RWPE2 (cell line): ENCODE results near the gene RFC2.

Experiments
- ATAC-seq: fragments of 200-7000 bp; cut with Tn5 transposase; 3 replicates; pipeline ENCODE4 v1.9.1; 2021; ENCODE audit warnings: low read depth
- DNase-seq: peaks from one replicate; pipeline ENCODE4 v3.0.0-alpha.2; 2020; ENCODE audit warnings: low spot score
- H3K27ac ChIP-seq: fragments of 450-650 bp; 2 replicates; pipeline ENCODE4 v1.5.1; 2017; ENCODE audit warnings: mild to moderate bottlenecking; ENCODE audit not compliant: poor library complexity, severe bottlenecking
- H3K27me3 ChIP-seq: fragments of 250-450 bp; sonication (Bioruptor Pico); 2 replicates; pipeline ENCODE4 v1.5.1; 2021; ENCODE audit warnings: mild to moderate bottlenecking, moderate library complexity; ENCODE audit not compliant: insufficient read depth, poor library complexity, severe bottlenecking
- H3K36me3 ChIP-seq: fragments of 250-450 bp; sonication (Bioruptor Pico); 2 replicates; pipeline ENCODE4 v1.5.1; 2020; ENCODE audit warnings: low read depth, mild to moderate bottlenecking, moderate library complexity
- H3K4me1 ChIP-seq: fragments of 250-450 bp; sonication (Bioruptor Pico); 2 replicates; pipeline ENCODE4 v1.5.1; 2021; ENCODE audit warnings: mild to moderate bottlenecking, moderate library complexity; ENCODE audit not compliant: insufficient read depth, poor library complexity, severe bottlenecking
- H3K4me3 ChIP-seq: fragments of 250-450 bp; sonication (Bioruptor Pico); 2 replicates; pipeline ENCODE4 v1.5.1; 2021; ENCODE audit warnings: mild to moderate bottlenecking, moderate library complexity; ENCODE audit not compliant: severe bottlenecking
- H3K9me3 ChIP-seq: fragments of 250-450 bp; sonication (Bioruptor Pico); 2 replicates; pipeline ENCODE4 v1.5.1; 2021; ENCODE audit warnings: mild to moderate bottlenecking, moderate library complexity; ENCODE audit not compliant: severe bottlenecking
- TF ChIP-seq, protein P1 (sequence below): fragments of 450-650 bp; IDR thresholded peaks from one replicate; pipeline ENCODE4 v1.5.1; 2017; ENCODE audit warnings: mild to moderate bottlenecking, moderate library complexity; ENCODE audit not compliant: poor library complexity, severe bottlenecking

RFC2 gene

DNA sequence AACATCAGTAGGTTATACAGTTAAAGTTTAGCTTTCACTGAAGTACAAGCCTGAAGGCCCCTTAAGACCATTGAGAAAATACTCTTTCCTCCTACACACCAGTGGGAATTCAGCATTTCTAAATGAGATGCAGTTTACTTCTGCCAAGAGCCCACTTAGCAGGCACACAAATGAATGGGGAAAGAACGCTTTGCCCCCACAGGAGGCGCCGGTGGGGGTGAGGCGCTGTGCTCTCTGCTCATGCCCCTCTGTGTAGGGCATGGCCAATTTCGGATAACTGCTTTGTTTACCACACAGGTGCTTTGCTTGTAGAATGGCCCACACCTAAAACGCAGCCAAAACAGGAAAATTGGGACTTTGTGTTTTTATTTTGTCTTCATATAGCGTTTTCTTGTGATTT, 60.3 kb downstream of the RFC2 start:
- DNase-seq (peak; percentile 9), ATAC-seq (no peak)
- H3K4me3 ChIP-seq: no peak overlapping the region
- no peaks in the 10 kb centered on the region for H3K27me3 ChIP-seq
- no peaks in the 10 kb centered on the region for H3K4me1 ChIP-seq
- H3K9me3 ChIP-seq: no peaks in the 10 kb centered on the region
- no peak overlapping the region for H3K27ac ChIP-seq
- TF ChIP-seq, protein P1, sequence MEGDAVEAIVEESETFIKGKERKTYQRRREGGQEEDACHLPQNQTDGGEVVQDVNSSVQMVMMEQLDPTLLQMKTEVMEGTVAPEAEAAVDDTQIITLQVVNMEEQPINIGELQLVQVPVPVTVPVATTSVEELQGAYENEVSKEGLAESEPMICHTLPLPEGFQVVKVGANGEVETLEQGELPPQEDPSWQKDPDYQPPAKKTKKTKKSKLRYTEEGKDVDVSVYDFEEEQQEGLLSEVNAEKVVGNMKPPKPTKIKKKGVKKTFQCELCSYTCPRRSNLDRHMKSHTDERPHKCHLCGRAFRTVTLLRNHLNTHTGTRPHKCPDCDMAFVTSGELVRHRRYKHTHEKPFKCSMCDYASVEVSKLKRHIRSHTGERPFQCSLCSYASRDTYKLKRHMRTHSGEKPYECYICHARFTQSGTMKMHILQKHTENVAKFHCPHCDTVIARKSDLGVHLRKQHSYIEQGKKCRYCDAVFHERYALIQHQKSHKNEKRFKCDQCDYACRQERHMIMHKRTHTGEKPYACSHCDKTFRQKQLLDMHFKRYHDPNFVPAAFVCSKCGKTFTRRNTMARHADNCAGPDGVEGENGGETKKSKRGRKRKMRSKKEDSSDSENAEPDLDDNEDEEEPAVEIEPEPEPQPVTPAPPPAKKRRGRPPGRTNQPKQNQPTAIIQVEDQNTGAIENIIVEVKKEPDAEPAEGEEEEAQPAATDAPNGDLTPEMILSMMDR: no peak
- peaks cover 68% of the 10 kb centered on the region for H3K36me3 ChIP-seq

DNA sequence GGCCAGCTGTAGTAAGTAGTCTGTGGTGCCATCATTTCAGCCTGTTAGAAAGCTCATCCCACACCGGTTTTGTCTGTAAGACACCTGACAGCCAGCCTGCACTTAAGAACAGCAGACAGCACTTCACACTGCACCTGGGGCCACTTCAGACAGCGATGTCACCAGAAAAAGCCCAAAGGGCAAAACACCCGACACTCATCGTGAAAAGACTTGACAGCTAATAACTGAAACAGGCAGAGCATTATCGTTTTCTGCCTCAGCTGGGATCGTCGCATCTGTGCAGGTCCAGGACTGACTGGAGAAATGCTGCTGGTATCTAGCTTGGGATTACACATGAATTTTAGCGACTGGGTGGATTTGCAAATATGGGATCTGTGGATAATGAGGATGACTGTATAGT, 61.1 kb downstream of the RFC2 start:
- TF ChIP-seq, protein P1: no peak
- no peak overlapping the region for H3K27ac ChIP-seq
- ATAC-seq: no peak
- peak; percentile 4 for DNase-seq
- H3K4me3 ChIP-seq: no peak overlapping the region
- no peaks in the 10 kb centered on the region for H3K9me3 ChIP-seq
- peaks cover 76% of the 10 kb centered on the region for H3K36me3 ChIP-seq
- no peaks in the 10 kb centered on the region for H3K4me1 ChIP-seq
- H3K27me3 ChIP-seq: no peaks in the 10 kb centered on the region

DNA sequence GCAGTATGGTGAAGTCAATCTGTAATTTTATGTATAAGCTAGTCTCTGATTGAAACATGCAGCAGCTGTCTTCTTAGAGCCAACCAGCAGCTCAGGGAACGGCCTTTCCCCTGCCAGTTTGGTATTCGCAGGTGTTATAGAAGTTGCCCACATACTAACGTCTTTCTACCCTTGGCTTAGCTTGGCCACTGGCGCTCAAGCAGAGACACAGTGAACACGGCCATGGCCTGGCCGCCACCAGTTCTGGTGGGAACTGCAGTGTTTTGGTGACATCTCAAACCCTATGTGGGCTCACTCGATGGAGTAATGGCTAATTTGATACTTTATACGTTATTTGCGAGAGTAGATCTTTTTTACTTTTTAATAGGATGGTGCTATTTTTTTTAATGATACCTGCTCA, 63.0 kb downstream of the RFC2 start:
- TF ChIP-seq, protein P1: no peak
- Histone ChIP-seq H3K9me3 (no peaks in the 10 kb centered on the region), H3K36me3 (peaks cover 87% of the 10 kb centered on the region), H3K4me3 (no peak overlapping the region), H3K27me3 (no peaks in the 10 kb centered on the region), H3K4me1 (peaks cover 2% of the 10 kb centered on the region), H3K27ac (no peak overlapping the region)
- no peak for ATAC-seq
- peak; percentile 14 for DNase-seq

DNA sequence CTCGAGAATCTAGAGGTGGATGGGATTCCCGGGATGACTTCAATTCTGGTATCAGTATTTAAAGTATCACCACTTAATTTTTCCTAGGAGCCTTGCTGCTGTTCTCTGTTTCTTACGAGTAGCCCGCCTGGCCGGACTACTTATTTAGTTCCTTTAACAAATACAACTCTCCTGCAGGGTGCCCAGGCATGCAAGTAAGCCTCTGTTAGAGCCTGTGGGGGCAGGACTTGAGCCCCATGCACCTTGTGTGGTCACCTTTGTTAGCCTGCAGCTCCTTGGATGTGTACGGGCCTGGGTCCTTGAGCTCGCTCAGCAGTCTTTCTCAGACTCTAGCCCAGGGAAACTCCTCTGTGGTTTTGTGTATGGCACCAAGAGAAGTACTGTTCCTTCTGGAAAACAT, 63.9 kb downstream of the RFC2 start:
- no peak overlapping the region for H3K4me3 ChIP-seq
- ATAC-seq: no peak
- H3K36me3 ChIP-seq: peaks cover 93% of the 10 kb centered on the region
- TF ChIP-seq, protein P1: no peak
- H3K4me1 ChIP-seq: peaks cover 6% of the 10 kb centered on the region
- no peaks in the 10 kb centered on the region for H3K9me3 ChIP-seq
- DNase-seq: peak; percentile 22
- H3K27me3 ChIP-seq: no peaks in the 10 kb centered on the region
- no peak overlapping the region for H3K27ac ChIP-seq

DNA sequence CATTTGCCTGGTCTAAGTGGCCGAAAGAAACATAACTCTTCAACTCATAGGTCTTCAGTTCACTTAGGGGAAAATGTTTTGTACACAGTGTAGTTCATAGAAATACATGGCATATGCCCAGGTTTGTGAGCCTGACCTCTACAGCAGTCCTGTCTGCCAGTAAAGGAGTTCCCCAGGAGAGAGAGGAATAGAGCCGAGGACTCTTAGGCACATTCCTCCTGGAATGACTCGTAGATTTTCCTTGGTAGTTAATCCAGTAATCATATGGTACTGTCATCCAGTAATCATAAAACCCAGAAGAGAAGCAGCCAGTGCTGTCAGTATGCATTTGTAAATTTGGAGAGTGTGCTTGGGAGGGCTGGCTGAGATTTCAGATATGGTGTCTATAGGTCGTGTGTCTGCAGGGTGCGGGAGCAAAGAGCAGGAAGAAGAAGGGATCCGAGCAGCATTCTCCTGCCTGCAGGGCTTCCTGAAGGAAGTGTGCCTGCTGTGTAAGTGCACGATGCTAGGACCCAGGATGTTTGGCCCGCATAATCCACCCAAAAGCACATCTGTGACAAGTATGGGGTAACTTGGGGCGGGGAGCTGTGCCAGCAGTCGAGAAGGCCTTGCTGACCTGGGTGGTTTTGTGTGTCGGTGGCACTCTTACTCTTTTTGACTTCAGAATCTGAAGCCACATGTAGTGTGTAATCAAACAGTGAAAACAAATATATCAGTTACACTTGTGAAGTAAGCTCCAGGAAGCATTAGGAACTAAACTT, 66.1 kb downstream of the RFC2 start:
- DNase-seq (no peak), ATAC-seq (peak; percentile 73; the same call in 2 of the 3 replicates)
- TF ChIP-seq, protein P1: no peak
- Histone ChIP-seq H3K27me3 (no peaks in the 10 kb centered on the region), H3K9me3 (no peaks in the 10 kb centered on the region), H3K27ac (peak overlapping the region; percentile 5), H3K4me3 (no peak overlapping the region), H3K36me3 (peaks cover 86% of the 10 kb centered on the region), H3K4me1 (peaks cover 25% of the 10 kb centered on the region)
